ENCODE data around the gene ADAMTSL3.

The ADAMTSL3 gene

DNA sequence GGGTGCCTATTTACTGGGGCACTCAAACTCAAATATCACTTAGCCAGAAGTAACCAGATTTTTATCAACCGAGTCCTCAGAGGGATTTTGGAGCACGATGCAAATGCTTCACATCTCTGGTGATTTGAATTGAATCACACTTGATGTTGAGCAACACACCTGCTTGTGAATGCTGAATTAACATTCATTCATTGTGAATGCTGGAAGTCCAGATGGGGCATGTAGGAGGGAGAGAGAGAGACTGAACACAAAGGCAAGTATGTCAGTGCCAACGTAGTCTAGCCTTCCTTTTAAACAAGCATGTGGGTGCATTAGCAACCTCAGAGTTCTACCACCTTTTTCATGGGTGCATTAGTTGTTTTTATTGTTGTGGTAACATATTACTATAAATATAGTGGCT is 156.2 kb downstream of the ADAMTSL3 start:
- H3K9ac ChIP-seq (ENCODE audit: low read depth, low read length): no peak overlapping the region
- H3K4me2 ChIP-seq (ENCODE audit: low read length): no peak overlapping the region
- H3K4me1 ChIP-seq (ENCODE audit: control insufficient read depth, insufficient read depth, low read length): no peaks in the 10 kb centered on the region
- no peaks in the 10 kb centered on the region for H3K36me3 ChIP-seq (ENCODE audit: insufficient read depth, low read length)
- H3K27me3 ChIP-seq (ENCODE audit: control insufficient read depth, insufficient read depth, low read length): no peaks in the 10 kb centered on the region
- H3K4me3 ChIP-seq (ENCODE audit: low read length): no peak overlapping the region
- H3K9me3 ChIP-seq (replicated peaks; ENCODE audit: low read length): no peaks in the 10 kb centered on the region

DNA sequence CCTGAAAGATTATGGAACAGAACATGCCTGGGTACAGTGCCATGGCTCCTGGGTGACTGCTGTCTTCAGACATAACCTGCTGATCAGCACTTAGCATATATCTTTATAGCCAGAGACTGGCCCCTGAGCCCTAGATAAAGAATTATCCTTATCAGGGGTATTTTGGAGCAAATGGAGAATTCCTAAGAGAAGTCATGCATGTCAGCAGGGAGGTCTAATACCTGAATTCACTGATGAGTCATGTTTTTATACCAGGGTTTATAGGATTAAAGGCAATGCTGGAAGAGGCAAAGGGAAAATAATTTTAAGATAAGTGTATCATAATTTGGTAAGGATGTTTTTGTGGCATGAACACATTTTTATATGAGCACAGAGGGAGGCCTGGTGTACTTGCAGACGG is 159.8 kb downstream of the ADAMTSL3 start:
- no peaks in the 10 kb centered on the region for H3K36me3 ChIP-seq (ENCODE audit: insufficient read depth, low read length)
- H3K4me2 ChIP-seq (ENCODE audit: low read length): no peak overlapping the region
- no peaks in the 10 kb centered on the region for H3K27me3 ChIP-seq (ENCODE audit: control insufficient read depth, insufficient read depth, low read length)
- no peaks in the 10 kb centered on the region for H3K4me1 ChIP-seq (ENCODE audit: control insufficient read depth, insufficient read depth, low read length)
- H3K4me3 ChIP-seq (ENCODE audit: low read length): no peak overlapping the region
- H3K9ac ChIP-seq (ENCODE audit: low read depth, low read length): no peak overlapping the region
- H3K9me3 ChIP-seq (replicated peaks; ENCODE audit: low read length): no peaks in the 10 kb centered on the region

DNA sequence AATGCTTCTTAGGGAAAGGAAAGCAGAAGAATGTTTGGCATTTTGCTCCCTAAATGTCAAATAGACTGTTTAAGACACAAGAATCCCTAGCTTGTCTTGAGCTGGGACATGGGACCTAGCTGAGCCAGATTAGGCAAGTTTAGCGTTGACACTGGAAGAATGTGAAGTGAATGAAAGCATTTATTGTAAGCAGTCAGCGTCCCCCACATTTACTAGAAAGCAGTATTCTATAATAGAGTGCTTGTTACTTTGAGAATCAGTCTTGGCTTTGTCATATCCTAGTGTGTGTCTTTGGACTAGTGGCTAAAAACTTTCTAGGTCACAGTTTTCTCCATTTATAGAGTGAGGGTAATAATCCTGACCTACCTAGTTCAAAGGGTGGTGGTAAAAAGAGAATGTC is 161.6 kb downstream of the ADAMTSL3 start:
- Histone ChIP-seq H3K4me3 (ENCODE audit: low read length) (no peak overlapping the region), H3K36me3 (ENCODE audit: insufficient read depth, low read length) (no peaks in the 10 kb centered on the region), H3K4me1 (ENCODE audit: control insufficient read depth, insufficient read depth, low read length) (no peaks in the 10 kb centered on the region), H3K4me2 (ENCODE audit: low read length) (no peak overlapping the region), H3K9me3 (replicated peaks; ENCODE audit: low read length) (no peaks in the 10 kb centered on the region), H3K9ac (ENCODE audit: low read depth, low read length) (no peak overlapping the region), H3K27me3 (ENCODE audit: control insufficient read depth, insufficient read depth, low read length) (no peaks in the 10 kb centered on the region)

DNA sequence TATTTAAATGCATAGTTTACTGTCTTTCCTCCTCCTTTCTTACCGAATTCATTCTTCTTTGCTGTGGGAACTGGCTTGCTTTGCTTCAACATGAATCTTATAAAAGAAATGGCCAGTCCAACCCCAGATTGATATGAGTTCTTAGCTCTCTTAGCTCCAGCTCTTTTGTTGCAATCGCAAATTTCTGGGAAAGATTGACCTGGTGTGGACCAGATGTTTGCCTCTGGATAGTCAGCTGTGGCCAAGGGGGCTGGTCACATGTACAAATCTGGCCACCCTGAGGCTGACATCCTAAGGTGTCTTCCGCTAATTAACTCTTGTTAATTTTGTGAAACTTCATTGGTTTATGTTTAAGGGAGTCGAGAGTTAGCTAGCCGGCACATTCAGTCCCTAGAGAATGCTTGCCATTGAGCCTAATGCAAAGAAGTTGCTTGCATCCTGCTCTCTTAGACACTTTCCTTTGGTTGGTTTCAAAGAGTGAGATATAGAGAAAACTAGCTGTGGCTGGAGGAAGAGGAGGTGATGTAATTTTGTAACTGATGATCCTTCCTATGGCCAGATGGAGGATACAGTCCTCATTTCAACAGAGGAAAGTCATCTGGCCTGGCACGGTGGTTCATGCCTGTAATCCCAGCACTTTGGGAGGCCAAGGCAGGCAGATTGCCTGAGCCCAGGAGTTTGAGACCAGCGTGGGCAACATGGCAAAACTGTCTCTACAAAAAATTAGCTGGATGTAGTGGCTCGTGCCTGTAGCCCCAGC is 162.4 kb downstream of the ADAMTSL3 start:
- no peaks in the 10 kb centered on the region for H3K9me3 ChIP-seq (replicated peaks; ENCODE audit: low read length)
- H3K4me3 ChIP-seq (ENCODE audit: low read length): no peak overlapping the region
- H3K4me1 ChIP-seq (ENCODE audit: control insufficient read depth, insufficient read depth, low read length): no peaks in the 10 kb centered on the region

DNA sequence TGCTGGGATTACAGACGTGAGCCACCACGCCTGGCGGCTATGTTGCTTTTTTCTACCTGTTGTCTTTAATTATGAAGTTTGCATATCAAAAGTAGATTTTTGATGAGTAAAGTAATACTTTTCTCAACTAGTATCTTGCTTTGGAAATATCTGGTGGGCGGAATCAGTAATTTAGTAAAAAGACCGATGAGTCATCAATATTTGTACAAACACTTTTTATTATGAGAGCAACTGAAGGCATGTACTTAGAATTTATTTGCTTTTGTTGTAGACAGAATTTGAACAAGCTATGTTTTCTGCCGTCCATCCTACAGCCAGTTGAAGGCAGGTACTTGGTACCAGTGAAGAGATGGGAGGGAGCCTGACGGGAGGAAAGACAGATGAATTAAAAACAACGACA is 164.7 kb downstream of the ADAMTSL3 start:
- Histone ChIP-seq H3K9ac (ENCODE audit: low read depth, low read length) (no peak overlapping the region), H3K27me3 (ENCODE audit: control insufficient read depth, insufficient read depth, low read length) (no peaks in the 10 kb centered on the region), H3K36me3 (ENCODE audit: insufficient read depth, low read length) (no peaks in the 10 kb centered on the region), H3K4me1 (ENCODE audit: control insufficient read depth, insufficient read depth, low read length) (no peaks in the 10 kb centered on the region), H3K9me3 (replicated peaks; ENCODE audit: low read length) (no peaks in the 10 kb centered on the region), H3K4me2 (ENCODE audit: low read length) (no peak overlapping the region), H3K4me3 (ENCODE audit: low read length) (no peak overlapping the region)

More for the DNA sequence above, 162.4 kb downstream of the ADAMTSL3 start:
- Histone ChIP-seq H3K9ac (ENCODE audit: low read depth, low read length) (no peak overlapping the region), H3K36me3 (ENCODE audit: insufficient read depth, low read length) (no peaks in the 10 kb centered on the region), H3K27me3 (ENCODE audit: control insufficient read depth, insufficient read depth, low read length) (no peaks in the 10 kb centered on the region), H3K4me2 (ENCODE audit: low read length) (no peak overlapping the region)

DNA sequence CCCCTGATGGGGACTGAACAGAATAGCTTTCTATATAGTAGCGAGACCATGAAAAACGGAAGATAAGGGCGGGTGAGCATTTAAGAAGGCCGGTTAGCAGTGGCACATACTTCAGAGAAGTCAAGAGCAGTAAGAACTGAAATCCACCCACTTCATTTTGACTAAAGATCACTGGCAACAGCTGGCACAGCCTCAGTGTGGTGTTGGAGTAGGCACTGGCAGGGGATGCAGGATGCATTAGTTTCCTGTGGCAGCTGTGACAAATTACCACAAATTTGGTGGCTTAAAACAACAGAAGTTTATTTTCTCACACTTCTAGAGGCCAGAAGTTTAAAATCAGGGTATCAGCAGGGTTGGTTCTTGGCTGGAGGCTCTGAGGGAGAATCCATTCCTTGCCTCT is 176.5 kb downstream of the ADAMTSL3 start:
- Histone ChIP-seq H3K4me2 (ENCODE audit: low read length) (no peak overlapping the region), H3K4me1 (ENCODE audit: control insufficient read depth, insufficient read depth, low read length) (peaks cover 10% of the 10 kb centered on the region), H3K4me3 (ENCODE audit: low read length) (no peak overlapping the region), H3K36me3 (ENCODE audit: insufficient read depth, low read length) (no peaks in the 10 kb centered on the region), H3K9ac (ENCODE audit: low read depth, low read length) (no peak overlapping the region), H3K9me3 (replicated peaks; ENCODE audit: low read length) (no peaks in the 10 kb centered on the region), H3K27me3 (ENCODE audit: control insufficient read depth, insufficient read depth, low read length) (peaks cover 4% of the 10 kb centered on the region)

DNA sequence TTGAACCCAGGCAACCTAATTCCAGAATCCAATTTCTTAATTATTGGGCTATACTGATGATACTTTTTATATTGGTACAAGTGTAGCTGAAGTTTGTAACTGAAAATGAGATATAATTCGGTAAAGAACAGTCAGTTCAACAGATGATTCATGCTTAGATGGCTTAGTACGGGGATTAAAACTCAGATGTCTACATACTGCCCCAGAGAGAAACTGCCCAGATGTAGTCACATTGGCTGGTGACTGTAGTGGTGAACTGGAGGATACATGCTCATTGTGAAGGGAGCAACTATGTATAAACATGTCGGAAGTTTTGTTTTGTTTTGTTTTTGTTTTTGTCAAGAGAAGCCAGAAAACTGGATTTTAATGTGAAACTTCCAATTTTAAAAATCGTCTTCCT is 179.6 kb downstream of the ADAMTSL3 start:
- peaks cover 17% of the 10 kb centered on the region for H3K4me1 ChIP-seq (ENCODE audit: control insufficient read depth, insufficient read depth, low read length)
- no peak overlapping the region for H3K4me2 ChIP-seq (ENCODE audit: low read length)
- H3K4me3 ChIP-seq (ENCODE audit: low read length): no peak overlapping the region
- peaks cover 4% of the 10 kb centered on the region for H3K27me3 ChIP-seq (ENCODE audit: control insufficient read depth, insufficient read depth, low read length)
- H3K9ac ChIP-seq (ENCODE audit: low read depth, low read length): no peak overlapping the region
- no peaks in the 10 kb centered on the region for H3K9me3 ChIP-seq (replicated peaks; ENCODE audit: low read length)
- no peaks in the 10 kb centered on the region for H3K36me3 ChIP-seq (ENCODE audit: insufficient read depth, low read length)

DNA sequence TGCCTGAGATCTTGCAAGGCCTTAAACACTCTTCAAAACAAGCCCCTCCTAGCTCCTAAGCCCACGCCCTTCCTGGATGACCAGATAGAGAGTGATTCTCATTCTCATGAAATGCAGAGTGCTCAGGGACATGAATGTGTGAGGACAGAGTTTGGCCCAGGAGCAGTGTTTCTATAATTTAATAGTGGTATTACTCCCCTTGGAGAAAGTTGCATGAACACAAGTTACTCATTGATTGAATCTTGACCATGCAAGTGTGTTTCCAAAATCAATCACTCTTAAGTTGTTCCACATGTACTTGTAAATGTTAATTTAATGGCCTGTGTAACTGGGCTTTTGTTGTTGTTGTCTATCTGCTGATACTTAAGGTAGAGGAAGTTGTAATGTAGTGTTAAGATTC is 181.6 kb downstream of the ADAMTSL3 start:
- Histone ChIP-seq H3K36me3 (ENCODE audit: insufficient read depth, low read length) (no peaks in the 10 kb centered on the region), H3K9me3 (replicated peaks; ENCODE audit: low read length) (no peaks in the 10 kb centered on the region), H3K4me1 (ENCODE audit: control insufficient read depth, insufficient read depth, low read length) (peaks cover 13% of the 10 kb centered on the region), H3K4me2 (ENCODE audit: low read length) (no peak overlapping the region), H3K27me3 (ENCODE audit: control insufficient read depth, insufficient read depth, low read length) (no peaks in the 10 kb centered on the region), H3K9ac (ENCODE audit: low read depth, low read length) (no peak overlapping the region), H3K4me3 (ENCODE audit: low read length) (no peak overlapping the region)

DNA sequence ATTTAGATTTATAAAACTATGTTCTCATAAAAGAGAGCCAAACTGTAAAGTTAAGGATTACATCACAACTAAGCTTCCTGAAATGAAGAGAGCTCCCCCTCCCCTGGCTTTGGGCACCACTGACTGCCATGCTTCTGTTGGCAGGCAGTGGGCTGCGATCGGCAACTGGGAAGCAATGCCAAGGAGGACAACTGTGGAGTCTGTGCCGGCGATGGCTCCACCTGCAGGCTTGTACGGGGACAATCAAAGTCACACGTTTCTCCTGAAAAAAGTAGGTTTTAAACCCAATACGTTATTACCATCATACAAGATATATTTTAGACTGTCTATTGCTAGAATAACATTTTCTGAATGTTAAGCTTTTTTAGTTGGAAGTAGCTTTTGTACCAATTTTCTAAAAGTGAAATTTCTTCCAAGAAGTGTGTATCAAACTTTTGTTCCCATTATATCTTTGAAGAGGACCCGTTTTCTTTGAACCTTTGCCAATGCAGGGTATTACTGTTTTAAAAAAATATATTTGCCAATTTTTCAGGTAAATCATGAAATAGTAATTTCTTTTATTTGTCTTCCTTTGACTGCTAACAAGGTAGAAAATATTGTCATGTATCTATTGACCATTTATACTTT is 184.1 kb downstream of the ADAMTSL3 start:
- Histone ChIP-seq H3K27me3 (ENCODE audit: control insufficient read depth, insufficient read depth, low read length) (no peaks in the 10 kb centered on the region), H3K9me3 (replicated peaks; ENCODE audit: low read length) (no peaks in the 10 kb centered on the region), H3K36me3 (ENCODE audit: insufficient read depth, low read length) (no peaks in the 10 kb centered on the region), H3K9ac (ENCODE audit: low read depth, low read length) (no peak overlapping the region), H3K4me3 (ENCODE audit: low read length) (no peak overlapping the region), H3K4me2 (ENCODE audit: low read length) (peak overlapping the region; percentile 46), H3K4me1 (ENCODE audit: control insufficient read depth, insufficient read depth, low read length) (peaks cover 11% of the 10 kb centered on the region)

DNA sequence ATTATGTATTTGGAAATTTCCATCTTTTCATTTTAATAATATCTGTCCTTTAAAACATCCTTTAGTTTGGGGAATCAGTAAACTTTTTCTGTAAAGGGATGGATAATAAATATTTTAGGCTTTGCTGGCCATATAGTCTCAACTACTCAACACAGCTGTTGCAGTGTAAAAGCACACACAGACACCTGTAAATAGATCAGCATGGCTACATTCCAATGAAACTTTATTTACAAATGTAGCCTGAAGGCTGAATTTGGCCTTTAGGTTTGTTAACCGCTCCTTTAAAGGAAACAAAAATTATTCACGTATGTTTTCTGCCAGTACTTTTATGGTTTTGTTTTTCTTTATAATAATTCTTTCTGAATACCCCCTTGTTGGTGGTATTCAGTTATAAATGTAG is 184.8 kb downstream of the ADAMTSL3 start:
- peaks cover 17% of the 10 kb centered on the region for H3K4me1 ChIP-seq (ENCODE audit: control insufficient read depth, insufficient read depth, low read length)
- H3K9ac ChIP-seq (ENCODE audit: low read depth, low read length): no peak overlapping the region
- H3K4me2 ChIP-seq (ENCODE audit: low read length): no peak overlapping the region
- no peak overlapping the region for H3K4me3 ChIP-seq (ENCODE audit: low read length)
- no peaks in the 10 kb centered on the region for H3K9me3 ChIP-seq (replicated peaks; ENCODE audit: low read length)
- H3K27me3 ChIP-seq (ENCODE audit: control insufficient read depth, insufficient read depth, low read length): no peaks in the 10 kb centered on the region
- H3K36me3 ChIP-seq (ENCODE audit: insufficient read depth, low read length): no peaks in the 10 kb centered on the region

DNA sequence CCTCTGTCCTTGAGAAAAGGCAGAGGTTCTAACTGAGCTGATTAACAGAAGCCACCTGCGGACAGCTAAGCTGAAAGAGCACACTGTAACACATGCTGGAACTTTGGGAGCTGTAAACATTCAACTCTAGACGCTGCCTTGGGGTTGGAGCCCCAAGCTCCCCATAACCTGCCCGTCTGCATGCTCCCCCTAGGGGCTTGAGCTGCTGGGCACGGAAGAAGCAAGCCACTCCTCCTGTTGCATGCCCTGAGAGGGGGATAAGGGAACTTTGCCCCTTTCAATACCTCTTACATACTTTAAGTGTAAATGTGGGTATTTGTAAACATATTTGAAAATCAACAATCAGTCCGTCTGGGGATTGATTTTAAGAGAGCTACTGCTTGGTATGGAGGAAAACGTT is 188.4 kb downstream of the ADAMTSL3 start:
- Histone ChIP-seq H3K27me3 (ENCODE audit: control insufficient read depth, insufficient read depth, low read length) (no peaks in the 10 kb centered on the region), H3K9ac (ENCODE audit: low read depth, low read length) (no peak overlapping the region), H3K4me1 (ENCODE audit: control insufficient read depth, insufficient read depth, low read length) (peaks cover 43% of the 10 kb centered on the region), H3K9me3 (replicated peaks; ENCODE audit: low read length) (no peaks in the 10 kb centered on the region), H3K4me3 (ENCODE audit: low read length) (no peak overlapping the region), H3K36me3 (ENCODE audit: insufficient read depth, low read length) (no peaks in the 10 kb centered on the region), H3K4me2 (ENCODE audit: low read length) (no peak overlapping the region)

DNA sequence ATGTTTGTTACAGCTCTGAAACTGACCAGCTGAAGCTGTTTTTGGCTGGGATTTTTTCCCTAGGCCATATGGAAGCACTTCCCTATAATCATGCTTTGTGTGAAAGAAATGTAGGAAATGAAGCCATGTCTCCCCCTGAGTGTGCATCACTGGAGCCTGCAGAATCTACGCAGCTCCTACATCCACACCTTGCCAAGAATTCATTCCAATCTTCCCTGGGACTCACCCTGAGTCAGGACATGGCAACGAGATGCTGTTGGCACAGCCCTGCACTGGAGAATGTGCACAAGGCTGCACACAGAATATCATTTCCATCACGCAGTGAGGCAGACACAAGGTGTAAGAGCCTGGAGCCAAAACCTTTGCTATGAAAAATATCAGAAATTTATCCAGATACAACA is 189.5 kb downstream of the ADAMTSL3 start:
- no peak overlapping the region for H3K9ac ChIP-seq (ENCODE audit: low read depth, low read length)
- no peak overlapping the region for H3K4me2 ChIP-seq (ENCODE audit: low read length)

More for the DNA sequence above, 189.5 kb downstream of the ADAMTSL3 start:
- no peak overlapping the region for H3K4me3 ChIP-seq (ENCODE audit: low read length)
- no peaks in the 10 kb centered on the region for H3K36me3 ChIP-seq (ENCODE audit: insufficient read depth, low read length)
- H3K9me3 ChIP-seq (replicated peaks; ENCODE audit: low read length): no peaks in the 10 kb centered on the region
- H3K4me1 ChIP-seq (ENCODE audit: control insufficient read depth, insufficient read depth, low read length): peaks cover 49% of the 10 kb centered on the region
- H3K27me3 ChIP-seq (ENCODE audit: control insufficient read depth, insufficient read depth, low read length): no peaks in the 10 kb centered on the region

All from skeletal muscle satellite cell (primary cell).